D721Med (cell line): ENCODE results near the gene MINDY4.
A peak's percentile ranks its signal among the peaks of the same experiment; 100 is the strongest.

Experiments
- DNase-seq: peaks from one replicate; pipeline ENCODE4 v3.0.0; 2011; ENCODE audit warnings: low spot score; ENCODE audit not compliant: insufficient read length
- FAIRE-seq: peaks from 2 replicates; lab custom pipeline; 2011; peaks lifted over from hg19 to GRCh38; lab: Jason Lieb, UNC
- TF ChIP-seq, protein P1 (sequence below): IDR thresholded peaks from 2 replicates; pipeline ENCODE4 v1.5.1; 2012; ENCODE audit warnings: mild to moderate bottlenecking, control low read depth; ENCODE audit not compliant: insufficient read depth; ENCODE audit errors: missing control alignments

Gene MINDY4

GRCh38 chr7:30771174-30771879 lies at the start of gene MINDY4:
Gene MINDY4 (plus strand): TSS chr7:30771417. CDS start chr7:30771494, 77 bp downstream.
- FAIRE-seq: no peak
- DNase-seq: peak; percentile 85
- TF ChIP-seq, protein P1, sequence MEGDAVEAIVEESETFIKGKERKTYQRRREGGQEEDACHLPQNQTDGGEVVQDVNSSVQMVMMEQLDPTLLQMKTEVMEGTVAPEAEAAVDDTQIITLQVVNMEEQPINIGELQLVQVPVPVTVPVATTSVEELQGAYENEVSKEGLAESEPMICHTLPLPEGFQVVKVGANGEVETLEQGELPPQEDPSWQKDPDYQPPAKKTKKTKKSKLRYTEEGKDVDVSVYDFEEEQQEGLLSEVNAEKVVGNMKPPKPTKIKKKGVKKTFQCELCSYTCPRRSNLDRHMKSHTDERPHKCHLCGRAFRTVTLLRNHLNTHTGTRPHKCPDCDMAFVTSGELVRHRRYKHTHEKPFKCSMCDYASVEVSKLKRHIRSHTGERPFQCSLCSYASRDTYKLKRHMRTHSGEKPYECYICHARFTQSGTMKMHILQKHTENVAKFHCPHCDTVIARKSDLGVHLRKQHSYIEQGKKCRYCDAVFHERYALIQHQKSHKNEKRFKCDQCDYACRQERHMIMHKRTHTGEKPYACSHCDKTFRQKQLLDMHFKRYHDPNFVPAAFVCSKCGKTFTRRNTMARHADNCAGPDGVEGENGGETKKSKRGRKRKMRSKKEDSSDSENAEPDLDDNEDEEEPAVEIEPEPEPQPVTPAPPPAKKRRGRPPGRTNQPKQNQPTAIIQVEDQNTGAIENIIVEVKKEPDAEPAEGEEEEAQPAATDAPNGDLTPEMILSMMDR: no peak

DNA sequence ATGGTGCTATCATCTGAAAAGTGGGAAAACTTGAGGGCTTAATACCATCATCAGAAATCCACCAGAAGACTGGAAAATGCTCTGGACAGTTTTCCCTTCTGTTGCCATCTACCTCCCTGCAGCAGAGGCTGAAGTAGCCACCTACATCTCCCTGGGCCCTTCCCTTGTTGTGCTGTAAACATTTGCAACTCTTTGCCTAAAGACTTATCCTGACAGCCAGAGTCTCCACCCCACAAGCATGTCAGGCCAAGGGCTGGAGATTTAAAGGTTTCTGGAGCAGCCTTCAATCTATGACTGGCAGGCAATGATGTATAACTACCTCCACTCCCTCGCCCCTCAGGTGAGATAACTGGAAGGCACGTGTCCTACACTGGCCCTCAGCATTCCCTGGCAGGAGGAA lies 49.0 kb upstream of the MINDY4 start:
- FAIRE-seq (no peak), DNase-seq (no peak)
- TF ChIP-seq, protein P1: no peak

DNA sequence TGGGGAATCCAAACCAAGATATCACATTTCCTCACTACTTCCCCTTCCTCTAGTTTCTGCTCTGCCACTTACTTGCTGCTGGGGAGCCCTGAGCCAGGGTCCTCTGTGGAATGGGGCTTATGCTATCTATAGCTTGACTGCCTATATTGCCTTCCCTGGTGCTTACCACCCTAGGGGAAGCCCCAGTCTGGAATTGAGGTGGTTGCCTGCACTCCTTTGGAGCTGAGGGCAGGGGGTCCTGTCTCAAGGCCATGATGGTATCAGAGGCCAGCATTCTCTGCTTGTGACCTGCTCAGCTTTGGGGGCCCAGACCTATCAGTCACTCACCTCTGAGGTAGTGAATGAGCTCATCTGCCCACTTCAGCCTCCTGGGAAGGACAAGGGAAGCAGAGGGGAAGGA lies 48.5 kb upstream of the MINDY4 start:
- TF ChIP-seq, protein P1: no peak
- FAIRE-seq (no peak), DNase-seq (no peak)

GRCh38 chr7:30723776-30724175 lies 47.4 kb upstream of the MINDY4 start:
- TF ChIP-seq, protein P1: no peak
- FAIRE-seq (no peak), DNase-seq (no peak)

DNA sequence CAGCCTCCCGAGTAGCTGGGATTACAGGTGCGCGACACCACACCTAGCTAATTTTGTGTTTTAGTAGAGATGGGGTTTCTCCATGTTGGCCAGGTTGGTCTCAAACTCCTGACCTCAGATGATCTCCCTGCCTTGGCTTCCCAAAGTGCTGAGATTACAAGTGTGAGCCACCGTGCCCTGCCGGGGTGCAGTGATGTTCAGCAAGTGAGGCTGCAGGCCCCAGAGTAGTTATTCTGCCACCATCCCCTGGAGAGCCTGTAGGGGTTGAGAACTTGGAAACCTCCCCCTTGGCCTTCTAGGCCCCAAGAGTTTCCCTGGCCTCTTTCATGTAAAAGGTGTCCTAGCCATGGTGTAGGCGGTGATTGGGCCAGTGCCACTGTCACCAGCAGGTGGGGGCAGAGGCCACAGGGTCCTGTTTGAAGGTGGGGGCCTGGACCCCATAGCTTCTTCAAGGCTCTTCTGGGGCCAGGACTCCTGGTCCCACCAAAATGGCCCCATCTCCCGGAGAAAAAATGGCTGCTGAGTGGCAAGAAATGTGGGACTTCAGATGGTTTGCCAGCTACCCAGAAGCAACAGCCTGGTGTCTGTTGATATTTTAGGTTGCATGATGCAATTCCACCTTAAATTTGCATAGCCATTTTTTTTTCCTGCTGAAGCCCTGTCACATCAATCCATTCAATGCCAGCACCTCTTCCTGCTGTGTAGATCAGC lies 44.8 kb upstream of the MINDY4 start:
- TF ChIP-seq, protein P1: no peak
- no peak for FAIRE-seq
- DNase-seq: no peak

GRCh38 chr7:30727061-30727945 lies 43.9 kb upstream of the MINDY4 start:
- FAIRE-seq (no peak), DNase-seq (no peak)
- TF ChIP-seq, protein P1: no peak
